H1 (cell line): Measurements from ENCODE around the gene SLC9C1.

Source experiments
- BACH1 ChIP-seq: IDR thresholded peaks from 2 replicates; pipeline ENCODE4 v1.6.1; 2012; ENCODE audit warnings: low read length, improper control_type of control experiment
- GTF2F1 ChIP-seq: IDR thresholded peaks from 2 replicates; pipeline ENCODE4 v1.6.1; 2012; ENCODE audit warnings: low read depth, low read length, improper control_type of control experiment, borderline replicate concordance
- RNF2 ChIP-seq: fragments of 200-900, 300-1000 bp; sonication (generic); IDR thresholded peaks from 2 replicates; pipeline ENCODE4 v1.7.1; 2016; ENCODE audit warnings: borderline replicate concordance, low read depth, mild to moderate bottlenecking, antibody characterized with exemption, low read length; ENCODE audit not compliant: poor library complexity, severe bottlenecking; ENCODE audit errors: missing control alignments

DNA sequence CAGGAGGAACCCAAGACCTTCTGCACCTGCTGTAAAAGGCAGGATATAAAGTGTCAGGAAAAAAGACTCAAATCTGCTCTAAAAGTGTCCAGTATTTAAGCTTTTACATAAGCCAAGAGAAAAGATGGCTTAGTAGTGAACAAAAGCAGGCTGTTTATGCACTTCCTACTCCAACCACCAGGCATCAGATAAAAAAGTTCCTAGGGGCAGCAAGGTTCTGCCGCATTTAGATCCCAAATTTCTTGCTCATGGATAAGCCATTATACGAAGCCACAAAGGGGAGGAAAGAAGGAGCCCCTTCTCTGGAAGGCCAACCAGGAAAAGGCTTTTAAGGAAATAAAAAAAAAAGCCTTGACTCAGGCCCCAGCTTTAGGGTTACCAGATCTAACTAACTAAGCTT lies 10.6 kb upstream of the SLC9C1 start:
- TF ChIP-seq GTF2F1 (no peak), RNF2 (no peak), BACH1 (no peak)
